HL-60/S4 (cell line): ENCODE results near the gene PMM2.
"Not testable (repeated sequence)": the region's sequence is repeated elsewhere in the genome, so short reads cannot be mapped to it uniquely, and the experiment has no call there.

Source experiments
- in situ Hi-C: fragments of 300-500 bp; cut with MboI; formaldehyde crosslinking; loops from 2 replicates; pipeline ENCODE4 v1.14.3; 2022; ENCODE audit warnings: low sequenced_read_pairs

Gene PMM2

GRCh38 chr16:8816967-8817655, 19.5 kb downstream of the PMM2 start:
- in situ Hi-C loops, result no loop called here

- in situ Hi-C loops, result no loop called here
Measured at GRCh38 chr16:8818504-8819270, 21.0 kb downstream of the PMM2 start.

DNA sequence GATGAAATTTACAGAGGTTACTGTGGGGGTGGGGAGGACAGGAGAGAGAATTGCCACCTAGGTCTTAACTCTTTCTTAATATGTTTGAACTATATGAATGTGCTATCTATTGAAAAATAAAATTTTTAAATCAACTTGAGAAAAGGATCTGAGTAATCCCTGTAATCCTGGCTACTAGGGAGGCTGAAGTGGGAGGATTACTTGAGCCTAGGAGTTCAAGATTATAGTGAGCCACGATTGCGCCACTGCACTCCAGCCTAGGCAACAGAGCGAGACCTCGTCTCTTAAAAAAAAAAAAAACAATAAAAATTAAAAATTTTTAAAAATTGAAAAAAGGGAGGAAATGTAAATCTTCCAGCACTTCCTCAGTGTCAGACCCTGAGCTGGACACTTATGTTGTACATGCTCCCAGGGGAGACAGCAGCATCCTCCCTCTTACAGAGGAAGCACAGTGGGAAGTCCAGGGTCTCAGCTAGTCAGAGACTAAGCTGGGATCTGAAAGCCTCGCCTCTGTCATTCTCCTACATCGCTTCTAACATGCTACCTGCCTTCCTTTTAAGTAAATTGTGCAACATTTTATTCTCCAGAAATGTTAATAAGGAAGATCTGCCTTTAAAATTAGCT, 21.9 kb downstream of the PMM2 start:
- in situ Hi-C loops, result no loop called here

GRCh38 chr16:8822403-8822802, 24.8 kb downstream of the PMM2 start:
- in situ Hi-C loops, result no loop called here

GRCh38 chr16:8826278-8826879, 28.7 kb downstream of the PMM2 start:
- in situ Hi-C loops, result no loop called here

DNA sequence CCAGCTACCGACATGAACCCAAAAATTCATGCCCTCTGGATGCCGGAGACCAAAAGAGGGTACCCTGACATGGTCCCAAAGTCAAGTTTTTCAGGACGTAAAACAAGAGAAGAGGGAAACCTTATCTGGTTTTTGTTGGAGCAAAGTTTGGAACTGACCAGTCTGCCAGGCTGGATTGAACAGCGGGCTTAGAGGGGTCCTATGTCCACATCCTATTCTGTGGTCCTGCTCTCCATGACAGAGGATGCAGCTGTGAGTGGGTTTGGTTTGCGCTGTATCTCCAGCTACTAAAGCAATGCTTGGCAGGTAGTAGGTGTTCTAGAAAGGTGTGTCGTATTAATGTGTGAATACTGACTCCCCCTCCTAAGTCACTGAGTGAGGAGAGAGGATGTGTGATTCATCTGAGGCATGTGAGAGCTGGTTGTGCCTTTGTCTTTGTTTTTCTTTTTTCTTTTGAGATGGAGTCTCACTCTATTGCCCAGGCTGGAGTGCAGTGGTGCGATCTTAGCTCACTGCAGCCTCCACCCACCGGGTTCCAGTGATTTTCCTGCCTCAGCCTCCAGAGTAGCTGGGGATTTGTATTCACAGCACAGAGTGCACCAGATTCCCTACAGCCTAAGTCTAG, 31.0 kb downstream of the PMM2 start:
- in situ Hi-C loops, result no loop called here

- in situ Hi-C loops, result no loop called here
Measured at GRCh38 chr16:8831450-8831849, 33.8 kb downstream of the PMM2 start.

DNA sequence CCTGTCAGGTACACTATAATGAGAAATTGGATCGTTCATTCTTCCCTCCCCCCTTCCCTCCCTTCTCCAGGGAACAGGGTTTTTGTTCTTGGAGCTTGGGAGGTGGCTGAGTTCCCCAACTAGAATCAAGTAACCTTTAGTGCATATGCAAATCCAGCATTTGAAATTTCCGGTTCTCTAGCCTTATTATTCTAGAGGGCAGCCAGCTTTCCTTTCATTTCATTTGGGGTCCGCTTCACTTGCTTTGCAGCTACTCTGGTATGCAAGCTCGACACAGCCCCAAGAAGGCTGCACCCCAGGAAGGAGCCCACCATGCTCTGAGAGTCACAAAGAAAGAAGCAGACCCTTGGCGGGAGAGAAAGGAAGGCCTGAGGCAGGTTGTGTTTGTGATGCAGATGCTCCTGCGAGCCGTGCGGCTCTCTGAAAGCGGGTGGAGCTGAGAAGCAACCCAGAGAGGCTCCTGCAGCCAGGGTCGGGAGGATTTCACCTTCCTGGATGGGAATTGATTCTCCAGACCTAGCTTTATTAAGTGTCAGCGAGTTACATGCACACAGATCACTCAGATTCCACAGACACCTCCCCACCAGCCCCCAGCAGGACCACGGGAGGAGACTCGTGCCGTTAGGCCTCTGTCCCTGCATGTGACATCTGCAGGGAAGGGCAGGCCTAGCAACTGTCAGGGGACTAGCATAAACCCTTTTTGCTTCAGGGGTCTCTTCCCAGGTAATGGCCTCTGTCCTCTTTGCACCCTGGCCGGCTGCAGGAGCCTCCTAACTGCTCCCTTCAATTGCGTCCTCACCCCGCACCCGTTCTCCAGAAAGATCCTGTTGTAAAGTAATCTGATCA, 34.5 kb downstream of the PMM2 start:
- in situ Hi-C loops, result no loop called here

GRCh38 chr16:8832717-8833105, 35.1 kb downstream of the PMM2 start:
- in situ Hi-C loops, result no loop called here

GRCh38 chr16:8836797-8837196, 39.2 kb downstream of the PMM2 start:
- in situ Hi-C loops, result not testable (repeated sequence)

DNA sequence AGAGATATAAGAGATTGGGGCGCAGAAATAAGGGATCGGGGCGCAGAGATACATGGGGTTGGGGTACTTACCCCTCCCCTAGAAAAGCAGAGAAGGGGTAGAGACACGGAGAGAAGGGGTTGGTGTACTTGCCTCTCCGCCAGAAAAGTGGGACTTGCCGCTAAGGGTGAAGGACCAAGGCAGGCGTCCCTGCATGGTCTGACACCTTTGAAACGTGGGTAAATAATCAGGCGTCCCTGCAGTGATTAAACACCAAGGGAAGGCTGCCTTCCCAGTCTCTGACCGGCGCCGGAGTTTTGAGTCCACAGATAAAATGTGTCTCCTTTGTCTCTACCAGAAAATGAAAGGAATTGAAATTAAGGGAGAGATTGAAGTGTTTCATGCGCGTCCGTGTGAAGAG, 40.0 kb downstream of the PMM2 start:
- in situ Hi-C loops, result not testable (repeated sequence)

DNA sequence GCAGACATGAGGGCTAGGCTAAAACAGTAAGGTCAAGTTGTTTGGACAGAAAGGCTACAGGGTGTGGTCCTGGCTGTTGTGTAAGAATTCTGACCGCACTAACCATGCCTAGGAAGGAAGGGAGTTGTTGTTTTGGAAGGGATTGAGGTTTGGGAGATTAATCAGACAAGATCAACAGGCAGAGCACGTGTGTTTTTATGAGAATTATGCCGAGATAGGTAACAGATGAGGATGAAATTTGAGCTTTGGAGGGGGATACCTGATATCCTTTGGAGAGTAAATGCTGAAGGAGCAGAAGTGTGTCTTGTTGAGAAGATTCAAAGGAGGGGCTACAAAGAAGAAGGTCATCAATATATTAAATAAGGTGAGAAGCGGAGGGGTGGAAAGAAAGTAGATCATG, 44.4 kb downstream of the PMM2 start:
- in situ Hi-C loops, result not testable (repeated sequence)

DNA sequence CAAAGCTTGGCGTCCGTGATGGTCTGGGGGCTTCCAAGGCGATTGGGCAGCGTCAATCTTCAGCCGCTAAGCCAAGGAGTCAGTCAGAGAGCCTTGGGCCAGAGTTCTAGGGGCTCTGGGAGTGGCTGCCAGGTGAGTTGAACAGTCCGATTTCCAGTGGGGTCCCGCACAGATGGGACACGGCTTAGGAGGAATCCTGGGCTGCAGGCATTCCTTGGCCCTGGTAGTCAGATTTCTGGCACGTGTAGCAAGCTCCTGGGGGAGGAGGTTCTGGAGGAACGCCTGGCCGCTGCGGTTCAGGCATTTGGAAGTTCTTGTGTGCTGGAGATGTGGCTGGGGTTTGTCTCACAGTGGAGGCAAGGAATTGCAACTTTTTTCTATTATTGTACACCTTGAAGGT, 45.7 kb downstream of the PMM2 start:
- in situ Hi-C loops, result not testable (repeated sequence)

DNA sequence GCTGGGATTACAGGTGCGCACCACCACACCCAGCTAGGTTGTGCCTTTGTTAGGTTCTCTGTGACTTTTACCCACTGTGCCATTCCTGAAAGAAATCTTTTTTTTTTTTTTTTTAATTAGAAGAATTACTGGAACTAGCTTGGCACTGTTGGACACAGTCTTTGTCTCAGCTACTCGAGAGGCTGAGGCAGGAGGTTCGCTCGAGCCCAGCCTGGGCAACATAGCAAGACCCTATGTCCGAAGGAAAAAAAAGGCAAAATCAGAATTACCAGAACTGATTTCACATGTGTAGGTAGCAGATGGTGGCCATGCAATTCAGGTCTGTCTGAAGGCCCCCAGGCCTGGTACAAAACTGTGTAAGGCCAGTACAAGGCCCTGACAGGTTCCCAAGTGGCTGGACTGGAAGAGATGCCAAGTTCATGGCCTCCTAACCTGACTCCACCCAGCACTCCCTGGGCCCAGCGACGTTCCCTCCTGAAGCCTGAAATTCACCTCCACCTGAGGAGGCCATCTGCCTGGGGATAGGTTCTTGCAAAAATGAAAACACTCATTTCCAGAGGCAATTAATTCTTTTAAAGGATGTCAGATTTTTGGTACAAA, 48.2 kb downstream of the PMM2 start:
- in situ Hi-C loops, result no loop called here

GRCh38 chr16:8846401-8846932, 48.8 kb downstream of the PMM2 start:
- in situ Hi-C loops, result no loop called here

DNA sequence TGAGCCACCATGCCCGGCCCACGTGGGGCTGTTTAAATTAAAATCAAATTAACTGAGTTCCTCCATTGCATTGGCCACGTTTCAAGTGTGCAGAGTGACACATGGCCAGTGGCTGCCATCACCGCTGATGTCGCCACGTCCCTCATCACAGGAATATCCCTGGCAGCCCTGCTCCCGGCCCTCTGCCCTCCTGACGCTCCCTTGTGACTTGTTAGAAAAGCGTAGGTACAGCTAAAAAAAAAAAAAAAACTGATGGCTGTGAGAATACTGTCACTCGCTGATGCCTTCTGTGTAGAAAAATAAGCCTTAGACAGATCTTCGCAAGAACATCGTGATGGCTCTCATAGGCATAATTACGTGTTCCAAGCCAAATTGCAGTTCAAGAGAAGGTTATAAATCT, 49.5 kb downstream of the PMM2 start:
- in situ Hi-C loops, result no loop called here

GRCh38 chr16:8847623-8848022, 50.0 kb downstream of the PMM2 start:
- in situ Hi-C loops, result no loop called here

DNA sequence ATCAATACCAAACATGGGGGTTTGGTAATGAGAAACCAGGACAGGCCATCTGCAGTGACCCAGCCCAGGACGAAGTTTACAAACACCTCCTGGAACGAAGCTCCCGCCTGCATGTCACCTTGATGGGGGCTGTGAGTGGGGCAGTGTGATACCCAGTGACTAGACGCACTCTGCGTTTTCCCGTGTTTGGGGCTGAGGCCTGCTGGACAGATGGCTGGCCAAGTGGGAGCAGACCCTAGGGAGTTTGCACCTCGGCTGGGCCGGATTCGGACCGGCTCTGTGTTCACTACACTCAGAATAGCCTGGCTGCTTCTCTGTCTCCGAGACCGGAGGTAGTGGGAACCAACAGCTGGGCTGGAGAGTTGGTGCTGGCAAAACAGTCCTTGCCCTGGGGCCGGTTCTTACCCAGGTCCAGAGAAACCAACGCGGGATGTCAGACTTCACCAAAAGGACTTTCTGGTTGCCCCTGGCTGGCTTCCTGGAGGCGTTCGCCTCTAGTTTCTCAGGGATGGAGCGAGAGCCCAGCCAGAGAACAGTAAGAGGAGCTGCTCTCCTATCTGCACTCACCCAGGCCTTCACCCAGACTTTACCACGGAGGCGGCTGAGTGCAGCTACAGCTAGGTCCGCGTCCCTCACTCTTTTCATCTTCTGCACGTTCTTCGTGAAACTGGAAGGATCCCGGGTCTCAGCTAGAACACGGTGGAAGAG, 50.7 kb downstream of the PMM2 start:
- in situ Hi-C loops, result no loop called here

DNA sequence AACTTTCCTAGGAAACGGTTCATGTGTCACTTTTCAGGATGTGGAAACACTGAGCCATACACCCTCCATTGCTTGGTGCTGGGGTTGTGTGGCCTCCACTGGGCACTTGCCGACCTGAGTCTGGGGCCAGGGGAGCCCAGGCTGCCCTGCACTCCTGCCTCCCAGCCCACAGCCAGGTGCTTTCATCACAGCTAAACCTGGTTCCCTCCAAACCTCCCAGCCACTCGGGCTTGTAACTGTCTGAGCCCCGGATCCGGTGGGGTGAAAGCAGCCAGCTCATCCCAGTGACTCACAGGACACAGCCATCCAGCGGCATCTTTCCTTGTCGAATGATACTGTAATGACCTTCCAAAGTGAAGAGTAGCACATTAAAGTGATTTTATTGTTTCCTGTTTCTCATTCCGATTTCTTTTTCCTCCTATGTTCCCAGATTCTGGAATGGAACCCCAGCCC, 51.3 kb downstream of the PMM2 start:
- in situ Hi-C loops, result no loop called here
